Measurements from ENCODE around the gene PCBP3. TPM values are rescaled to one million over a fixed set of nuclear protein-coding genes. Genes with fewer than 3 reads are reported as not detected.

The PCBP3 gene
- total and polyA plus RNA-seq, 10 of the 15 experiments (the other 5 are each of a cell fraction or from before 2014, with no cell fraction given), result 0.09 to 1.3 (median 0.46) TPM; not detected in 3

DNA sequence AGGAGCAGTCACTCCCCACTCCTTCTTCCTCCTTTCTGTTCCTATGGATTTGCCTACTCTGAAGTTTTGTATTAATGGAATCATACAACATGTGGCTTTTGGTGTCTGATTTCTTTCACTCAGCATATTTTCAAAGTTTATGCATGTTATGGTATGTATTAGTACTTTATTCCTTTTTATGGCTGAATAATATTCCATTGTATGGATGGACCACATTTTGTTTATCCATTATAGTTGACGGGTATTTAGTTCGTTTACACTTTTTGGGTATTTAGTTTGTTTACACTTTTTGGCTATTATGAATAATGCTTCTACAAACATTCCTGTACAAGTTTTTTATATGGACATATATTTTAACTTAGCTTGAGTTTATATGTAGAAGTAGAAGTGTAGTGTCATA, 113.1 kb downstream of the PCBP3 start (continued):
- TF ChIP-seq, protein P1, sequence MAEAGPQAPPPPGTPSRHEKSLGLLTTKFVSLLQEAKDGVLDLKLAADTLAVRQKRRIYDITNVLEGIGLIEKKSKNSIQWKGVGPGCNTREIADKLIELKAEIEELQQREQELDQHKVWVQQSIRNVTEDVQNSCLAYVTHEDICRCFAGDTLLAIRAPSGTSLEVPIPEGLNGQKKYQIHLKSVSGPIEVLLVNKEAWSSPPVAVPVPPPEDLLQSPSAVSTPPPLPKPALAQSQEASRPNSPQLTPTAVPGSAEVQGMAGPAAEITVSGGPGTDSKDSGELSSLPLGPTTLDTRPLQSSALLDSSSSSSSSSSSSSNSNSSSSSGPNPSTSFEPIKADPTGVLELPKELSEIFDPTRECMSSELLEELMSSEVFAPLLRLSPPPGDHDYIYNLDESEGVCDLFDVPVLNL (IDR thresholded peaks at IDR 0.05; ENCODE audit: low read depth, low read length), result no peak
- TF ChIP-seq FOXK2 (IDR thresholded peaks at IDR 0.05), result no peak
- TF ChIP-seq ZNF622 (IDR thresholded peaks at IDR 0.05), result no peak
- no peak for TF ChIP-seq MTA3 (IDR thresholded peaks at IDR 0.05; ENCODE audit: borderline replicate concordance, low read length)
- TF ChIP-seq BCLAF1 (IDR thresholded peaks at IDR 0.05), result no peak
- no peak for TF ChIP-seq TARDBP (IDR thresholded peaks at IDR 0.05; ENCODE audit: borderline replicate concordance)
- TF ChIP-seq RAD21 (IDR thresholded peaks at IDR 0.05; ENCODE audit: insufficient read depth, low read depth, low read length), result no peak
- no peak for TF ChIP-seq NR2F1 (conservative IDR thresholded peaks at IDR 0.05)
- no peak for TF ChIP-seq BHLHE40 (IDR thresholded peaks at IDR 0.05; ENCODE audit: borderline replicate concordance in 1 of 2, low read depth in 2 of 2, low read length in 1 of 2)
- TF ChIP-seq HCFC1 (IDR thresholded peaks at IDR 0.05; ENCODE audit: low read length), result no peak

GRCh38 chr21:45761704-45762103, 118.2 kb downstream of the PCBP3 start:
- H3K4me2 ChIP-seq (ENCODE audit: control insufficient read depth, insufficient read depth), result no peak overlapping the region
- ChIA-PET POLR2A (no interaction called here), SMC1A (ENCODE audit: uncharacterized antibody, unreplicated experiment) (no interaction called here), CTCF (no interaction called here), RAD21 (ENCODE audit: unreplicated experiment) (no interaction called here)
- no peaks in the 10 kb centered on the region for H3K79me2 ChIP-seq (ENCODE audit: control insufficient read depth, insufficient read depth, low read length)
- no peaks in the 10 kb centered on the region for H3K4me1 ChIP-seq (ENCODE audit: control insufficient read depth, insufficient read depth, low read length)
- no peaks in the 10 kb centered on the region for H3K36me3 ChIP-seq (ENCODE audit: control insufficient read depth in 2 of 2, insufficient read depth in 2 of 2, low read length in 1 of 2)
- TF ChIP-seq FOXK2 (IDR thresholded peaks at IDR 0.05), result no peak
- no peak for TF ChIP-seq NFYA (IDR thresholded peaks at IDR 0.05; ENCODE audit: borderline replicate concordance, low read depth, low read length)
- no peak for TF ChIP-seq MLLT1 (IDR thresholded peaks at IDR 0.05)
- TF ChIP-seq USF2 (IDR thresholded peaks at IDR 0.05; ENCODE audit: borderline replicate concordance, low read depth, low read length), result no peak
- H3K27me3 ChIP-seq (replicated peaks in 1 of 2; ENCODE audit: control insufficient read depth in 2 of 2, insufficient read depth in 2 of 2, low read length in 1 of 2), result no peaks in the 10 kb centered on the region
- ATAC-seq (no peak), DNase-seq (ENCODE audit: low read depth, low spot score) (no peak), FAIRE-seq (no peak)
- no peak overlapping the region for H2AFZ ChIP-seq (ENCODE audit: control insufficient read depth, low read depth, low read length)
- H4K20me1 ChIP-seq (ENCODE audit: control insufficient read depth, insufficient read depth), result no peaks in the 10 kb centered on the region
- no peak overlapping the region for H3K4me3 ChIP-seq
- H3K9ac ChIP-seq (ENCODE audit: control insufficient read depth, insufficient read depth, low read length), result no peak overlapping the region
- no peaks in the 10 kb centered on the region; the same call in 2 of the 3 replicates for H3K9me3 ChIP-seq (replicated peaks; ENCODE audit: control insufficient read depth, insufficient read depth, low read length)
- no peak overlapping the region for H3K27ac ChIP-seq (ENCODE audit: control insufficient read depth, insufficient read depth)
- 68% methylated on average over 9 of the region's 11 CpGs for WGBS (ENCODE audit: insufficient coverage, insufficient replicate concordance, low lambda C conversion rate, missing lambda C conversion rate)
- BruUV-seq (replicated peaks), result no TSS peak
- in situ Hi-C loops (cut with MboI) (no loop called here), intact Hi-C loops (cut with micrococcal nuclease; ENCODE audit: unreplicated experiment) (no loop called here)

Data from GM12878 (cell line).